ENCODE data around the gene FBRS.
"Not testable (repeated sequence)": the region's sequence is repeated elsewhere in the genome, so short reads cannot be mapped to it uniquely, and the experiment has no call there.

FBRS gene

DNA sequence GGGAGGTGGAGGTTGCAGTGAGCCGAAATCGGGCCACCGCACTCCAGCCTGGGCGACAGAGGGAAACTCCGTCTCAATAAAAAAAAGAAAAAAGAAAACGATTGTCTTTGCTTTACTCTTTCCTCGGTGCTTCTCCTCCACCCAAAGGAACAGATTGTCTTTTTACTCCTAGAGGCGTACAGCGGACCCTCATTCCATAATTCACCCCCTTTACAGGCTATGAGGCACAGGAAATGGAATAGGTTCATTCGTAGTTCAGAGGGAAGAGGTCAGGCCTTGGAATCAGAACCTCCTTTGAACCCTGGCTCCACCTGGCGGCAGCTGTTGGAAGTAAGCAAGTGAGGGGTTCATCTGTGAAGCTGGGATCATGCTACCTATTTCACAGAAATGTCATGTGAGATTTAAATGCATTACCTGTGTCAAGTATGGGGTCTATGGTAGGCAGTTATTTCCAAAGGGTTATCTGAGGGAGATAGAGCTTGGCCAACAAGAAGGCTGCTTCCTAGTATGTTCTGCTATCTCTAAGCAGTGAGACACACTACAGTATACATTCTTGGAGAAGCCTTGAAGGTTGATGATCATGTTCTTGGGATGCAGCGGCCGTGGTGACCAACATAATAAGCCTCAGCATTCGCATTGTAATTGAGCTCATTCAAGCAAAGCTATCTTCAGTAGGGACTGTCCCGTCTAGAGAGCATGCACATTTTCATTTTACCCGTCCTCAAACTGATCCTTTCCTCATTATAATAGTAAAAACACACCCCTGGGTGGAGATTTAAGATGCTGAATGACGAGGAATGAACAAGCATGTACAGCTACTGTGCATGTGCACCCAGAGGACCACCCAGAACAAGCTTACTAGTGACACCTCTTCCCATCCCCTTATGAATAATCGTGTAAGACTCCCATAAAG is 29.3 kb upstream of the FBRS start:
- peak; percentile 63 for DNase-seq (ENCODE audit: extremely low read depth, low read depth)
- TF ChIP-seq, protein P1, sequence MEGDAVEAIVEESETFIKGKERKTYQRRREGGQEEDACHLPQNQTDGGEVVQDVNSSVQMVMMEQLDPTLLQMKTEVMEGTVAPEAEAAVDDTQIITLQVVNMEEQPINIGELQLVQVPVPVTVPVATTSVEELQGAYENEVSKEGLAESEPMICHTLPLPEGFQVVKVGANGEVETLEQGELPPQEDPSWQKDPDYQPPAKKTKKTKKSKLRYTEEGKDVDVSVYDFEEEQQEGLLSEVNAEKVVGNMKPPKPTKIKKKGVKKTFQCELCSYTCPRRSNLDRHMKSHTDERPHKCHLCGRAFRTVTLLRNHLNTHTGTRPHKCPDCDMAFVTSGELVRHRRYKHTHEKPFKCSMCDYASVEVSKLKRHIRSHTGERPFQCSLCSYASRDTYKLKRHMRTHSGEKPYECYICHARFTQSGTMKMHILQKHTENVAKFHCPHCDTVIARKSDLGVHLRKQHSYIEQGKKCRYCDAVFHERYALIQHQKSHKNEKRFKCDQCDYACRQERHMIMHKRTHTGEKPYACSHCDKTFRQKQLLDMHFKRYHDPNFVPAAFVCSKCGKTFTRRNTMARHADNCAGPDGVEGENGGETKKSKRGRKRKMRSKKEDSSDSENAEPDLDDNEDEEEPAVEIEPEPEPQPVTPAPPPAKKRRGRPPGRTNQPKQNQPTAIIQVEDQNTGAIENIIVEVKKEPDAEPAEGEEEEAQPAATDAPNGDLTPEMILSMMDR (IDR thresholded peaks at IDR 0.05; ENCODE audit: low read depth, low read length, missing control alignments), result peak; percentile 97
- H3K4me3 ChIP-seq (replicated peaks; ENCODE audit: low read depth, low read length), result no peak overlapping the region

DNA sequence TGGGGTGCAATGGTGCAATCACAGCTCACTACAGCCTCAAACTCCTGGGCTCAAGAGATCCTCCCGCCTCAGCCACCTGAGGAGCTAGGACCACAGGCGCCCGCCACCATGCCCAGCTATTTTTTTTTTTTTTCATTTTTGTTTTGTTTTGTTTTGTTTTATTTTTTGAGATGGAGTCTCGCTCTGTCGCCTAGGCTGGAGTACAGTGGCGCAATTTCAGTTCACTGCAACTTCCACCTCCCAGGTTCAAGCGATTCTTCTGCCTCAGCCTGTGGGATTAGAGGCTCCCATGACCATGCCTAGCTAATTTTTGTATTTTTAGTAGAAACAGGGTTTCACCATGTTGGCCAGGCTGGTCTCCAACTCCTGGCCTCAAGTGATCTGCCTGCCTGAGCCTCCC is 25.8 kb upstream of the FBRS start:
- H3K4me3 ChIP-seq (replicated peaks; ENCODE audit: low read depth, low read length); DNase-seq (ENCODE audit: extremely low read depth, low read depth): not testable (repeated sequence)

DNA sequence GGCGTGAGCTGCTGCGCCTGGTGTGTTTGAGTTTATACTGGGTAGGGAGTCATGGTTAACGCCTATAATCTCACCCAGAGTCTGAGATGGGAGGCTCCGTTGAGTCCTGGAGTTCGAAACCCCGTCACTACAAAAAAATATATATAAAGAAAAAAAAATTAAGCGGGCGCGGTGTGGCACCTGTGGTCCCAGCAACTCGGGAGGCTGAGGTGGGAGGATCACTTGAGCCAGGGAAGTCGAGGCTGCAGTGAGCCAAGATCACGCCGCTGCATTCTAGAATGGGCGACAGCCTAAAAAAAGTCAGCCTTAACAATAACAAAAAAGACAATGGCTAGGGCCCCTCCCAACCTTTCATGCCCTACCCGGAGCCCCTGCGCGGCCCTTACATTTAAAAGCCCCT is 24.7 kb upstream of the FBRS start:
- no peak for DNase-seq (ENCODE audit: extremely low read depth, low read depth)
- TF ChIP-seq, protein P1 (IDR thresholded peaks at IDR 0.05; ENCODE audit: low read depth, low read length, missing control alignments), result no peak
- H3K4me3 ChIP-seq (replicated peaks; ENCODE audit: low read depth, low read length), result peak overlapping the region; percentile 68

DNA sequence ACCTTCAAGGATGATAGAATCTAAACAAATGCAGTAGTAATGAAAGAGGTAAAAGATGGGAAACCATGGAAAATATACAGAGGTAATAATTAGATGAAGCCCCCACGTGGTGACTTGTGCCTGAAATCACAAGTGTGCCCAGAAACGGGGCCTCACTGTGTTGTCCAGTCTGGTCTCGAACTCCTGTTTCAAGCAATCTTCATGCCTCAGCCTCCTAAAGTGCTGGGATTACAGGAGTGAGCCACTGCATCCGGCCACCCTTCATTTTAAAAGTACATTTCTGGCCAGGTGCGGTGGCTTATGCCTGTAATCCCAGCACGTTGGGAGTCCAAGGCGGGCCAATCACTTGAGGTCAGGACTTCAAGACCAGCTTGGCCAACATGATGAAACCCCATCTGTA is 21.6 kb upstream of the FBRS start:
- TF ChIP-seq, protein P1 (IDR thresholded peaks at IDR 0.05; ENCODE audit: low read depth, low read length, missing control alignments), result no peak
- no peak overlapping the region for H3K4me3 ChIP-seq (replicated peaks; ENCODE audit: low read depth, low read length)
- no peak for DNase-seq (ENCODE audit: extremely low read depth, low read depth)

DNA sequence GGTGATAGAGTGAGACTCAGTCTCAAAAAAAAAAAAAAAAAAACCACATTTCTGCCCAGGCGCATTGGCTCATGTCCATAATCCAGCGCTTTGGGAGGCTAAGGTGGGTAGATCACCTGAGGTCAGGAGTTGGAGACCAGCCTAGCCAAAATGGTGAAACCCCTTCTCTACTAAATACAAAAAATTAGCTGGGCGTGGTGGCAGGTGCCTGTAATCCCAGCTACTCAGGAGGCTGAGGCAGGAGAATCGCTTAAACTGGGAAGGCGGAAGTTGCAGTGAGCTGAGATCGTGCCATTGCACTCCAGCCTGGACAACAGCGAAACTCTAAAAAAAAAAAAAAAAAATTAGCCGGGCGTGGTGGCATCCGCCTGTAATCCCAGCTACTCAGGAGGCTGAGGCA is 21.1 kb upstream of the FBRS start:
- not testable (repeated sequence) for DNase-seq (ENCODE audit: extremely low read depth, low read depth); H3K4me3 ChIP-seq (replicated peaks; ENCODE audit: low read depth, low read length)

DNA sequence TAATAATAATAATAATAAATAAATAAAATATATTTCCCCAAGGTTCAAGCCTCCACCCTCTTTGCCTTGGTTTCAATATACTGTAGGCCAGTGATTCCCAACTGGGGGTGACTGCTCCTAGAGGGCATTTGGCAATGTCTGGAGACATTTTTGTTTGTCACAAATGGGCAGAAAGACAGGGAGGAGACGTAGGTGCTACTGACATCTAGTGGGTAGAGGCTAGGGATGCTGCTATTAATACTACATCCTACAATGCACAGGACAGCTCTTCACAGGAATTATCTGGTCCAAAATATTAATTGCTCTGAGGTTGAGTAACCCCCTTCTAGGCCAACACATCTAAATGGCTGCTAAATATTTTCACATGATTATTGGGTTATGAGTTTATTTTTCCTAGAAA is 20.3 kb upstream of the FBRS start:
- peak; percentile 44 for DNase-seq (ENCODE audit: extremely low read depth, low read depth)
- no peak overlapping the region for H3K4me3 ChIP-seq (replicated peaks; ENCODE audit: low read depth, low read length)
- TF ChIP-seq, protein P1 (IDR thresholded peaks at IDR 0.05; ENCODE audit: low read depth, low read length, missing control alignments), result peak; percentile 56

DNA sequence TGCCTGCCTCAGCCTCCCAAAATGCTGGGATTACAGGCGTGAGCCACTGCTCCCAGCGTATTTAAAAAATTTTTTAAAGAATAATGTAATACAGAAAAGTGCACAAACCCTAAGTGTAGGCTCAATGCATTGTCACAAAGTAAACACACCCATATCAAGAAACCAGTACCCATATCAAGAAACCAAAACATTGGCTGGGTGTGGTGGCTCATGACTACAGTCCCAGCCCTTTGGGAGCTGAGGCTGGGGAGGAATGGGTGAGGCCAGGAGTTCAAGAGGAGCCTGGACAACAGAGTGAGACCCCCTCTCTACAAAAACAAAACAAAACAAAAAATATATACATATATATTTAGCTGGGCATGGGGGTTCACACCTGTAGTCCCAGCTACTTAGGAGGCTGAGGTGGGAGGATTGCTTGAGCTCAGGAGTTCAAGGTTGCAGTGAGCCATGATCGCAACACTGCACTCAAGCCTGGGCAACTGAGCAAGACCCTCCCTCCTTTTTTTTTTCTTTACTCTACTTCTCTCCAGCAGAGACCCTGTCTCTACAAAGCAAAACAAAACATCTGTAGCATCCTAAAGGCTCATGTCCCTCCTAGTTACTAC is 16.8 kb upstream of the FBRS start:
- TF ChIP-seq, protein P1 (IDR thresholded peaks at IDR 0.05; ENCODE audit: low read depth, low read length, missing control alignments), result no peak
- no peak overlapping the region for H3K4me3 ChIP-seq (replicated peaks; ENCODE audit: low read depth, low read length)
- DNase-seq (ENCODE audit: extremely low read depth, low read depth), result no peak
